Adrenal gland (tissue), 5 donors: ENCODE results near the gene GYPB.
"Not testable (repeated sequence)": the region's sequence is repeated elsewhere in the genome, so short reads cannot be mapped to it uniquely, and the experiment has no call there.

Source experiments
- CTCF ChIP-seq, 6 experiments: fragments of 450-650 bp in 4 of 6; fragments of 200-600 bp in 2 of 6; sonication (generic) in 1 of 6; IDR thresholded peaks; 1 replicate in 5 of 6; 2 replicates in 1 of 6; pipeline versions ENCODE4 v1.5.1 to v1.8.0; 2016 to 2021; ENCODE audit warnings: antibody characterized with exemption in 6 of 6, mild to moderate bottlenecking in 2 of 6, moderate library complexity in 1 of 6
- POLR2A ChIP-seq, 2 donors: fragments of 450-650 bp; IDR thresholded peaks; one replicate each; pipeline ENCODE4 v1.6.1; 2017; ENCODE audit warnings: antibody characterized with exemption in 2 of 2, mild to moderate bottlenecking in 2 of 2, moderate library complexity in 1 of 2
- donor health status: DM: no; HTN: no; CAD: no.

GRCh38 chr4:144030708-144031107 is 11.5 kb upstream of the GYPB start:
- not testable (repeated sequence) for TF ChIP-seq CTCF, POLR2A (IDR thresholded peaks at IDR 0.05)
